Measurements from ENCODE around the gene HOXD11.

DNA sequence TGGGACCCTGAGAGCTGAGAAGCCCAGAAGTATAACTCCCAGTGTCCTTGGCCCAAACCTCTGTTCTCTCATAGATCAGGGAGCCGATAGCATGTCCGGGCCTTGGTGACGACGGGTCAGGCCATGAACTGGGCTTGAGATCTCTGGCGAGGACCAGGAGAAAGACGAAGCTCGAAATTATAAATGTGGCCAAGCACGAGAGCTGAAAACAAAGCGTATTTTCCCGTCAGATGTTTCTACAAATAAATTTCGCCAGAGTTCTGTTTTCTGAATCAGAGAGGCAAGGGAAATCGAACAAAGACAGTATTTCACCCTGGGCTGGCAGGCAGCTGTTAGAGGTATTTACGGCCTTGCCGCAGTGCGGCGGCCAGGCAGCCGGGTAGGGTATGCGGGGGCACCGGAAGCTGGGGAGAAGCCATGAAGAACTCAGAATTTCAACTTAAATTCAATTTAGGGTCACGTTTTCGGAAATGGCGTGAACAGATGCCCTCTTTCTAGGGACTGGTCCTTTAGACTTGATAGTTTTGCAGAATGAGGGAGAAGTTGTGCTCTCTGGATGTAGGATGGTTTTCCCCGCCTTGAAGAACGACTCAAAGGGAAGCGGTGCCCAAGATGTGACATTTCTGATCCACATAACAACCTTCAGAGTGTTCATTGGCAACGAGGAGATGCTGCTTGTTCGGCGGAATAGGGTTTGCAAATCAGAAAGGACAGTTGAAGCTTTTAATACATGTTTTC, 32.0 kb downstream of the HOXD11 start:
- TF ChIP-seq, protein P1, sequence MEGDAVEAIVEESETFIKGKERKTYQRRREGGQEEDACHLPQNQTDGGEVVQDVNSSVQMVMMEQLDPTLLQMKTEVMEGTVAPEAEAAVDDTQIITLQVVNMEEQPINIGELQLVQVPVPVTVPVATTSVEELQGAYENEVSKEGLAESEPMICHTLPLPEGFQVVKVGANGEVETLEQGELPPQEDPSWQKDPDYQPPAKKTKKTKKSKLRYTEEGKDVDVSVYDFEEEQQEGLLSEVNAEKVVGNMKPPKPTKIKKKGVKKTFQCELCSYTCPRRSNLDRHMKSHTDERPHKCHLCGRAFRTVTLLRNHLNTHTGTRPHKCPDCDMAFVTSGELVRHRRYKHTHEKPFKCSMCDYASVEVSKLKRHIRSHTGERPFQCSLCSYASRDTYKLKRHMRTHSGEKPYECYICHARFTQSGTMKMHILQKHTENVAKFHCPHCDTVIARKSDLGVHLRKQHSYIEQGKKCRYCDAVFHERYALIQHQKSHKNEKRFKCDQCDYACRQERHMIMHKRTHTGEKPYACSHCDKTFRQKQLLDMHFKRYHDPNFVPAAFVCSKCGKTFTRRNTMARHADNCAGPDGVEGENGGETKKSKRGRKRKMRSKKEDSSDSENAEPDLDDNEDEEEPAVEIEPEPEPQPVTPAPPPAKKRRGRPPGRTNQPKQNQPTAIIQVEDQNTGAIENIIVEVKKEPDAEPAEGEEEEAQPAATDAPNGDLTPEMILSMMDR (IDR thresholded peaks at IDR 0.05): no peak
- no peak for TF ChIP-seq POLR2AphosphoS5 (IDR thresholded peaks at IDR 0.05)

Data from breast epithelium (tissue), 3 donors.